SK-N-SH (cell line): ENCODE measurements around the gene DNAJB12. TPM values are rescaled to one million over a fixed set of nuclear protein-coding genes. Genes with fewer than 3 reads are reported as not detected.
A peak's percentile ranks its signal among the peaks of the same experiment; 100 is the strongest.

Experiments
- CTCF ChIA-PET: fragments of 300-600, 350-600 bp; formaldehyde crosslinking; extraction: SDS; loops from one replicate; lab custom pipeline; 2021; lab: Yijun Ruan, JAX
- POLR2A ChIA-PET: fragments of 350-600 bp; sonication (Branson Sonifier 250); formaldehyde crosslinking; extraction: SDS; loops from one replicate; lab custom pipeline; 2020; ENCODE audit warnings: antibody characterized with exemption, inconsistent platforms; lab: Yijun Ruan, JAX
- DNase-seq: peaks from one replicate; pipeline ENCODE4 v3.0.0; 2012
- H2AFZ ChIP-seq: fragments of 200-600 bp; sonication (generic); 2 replicates; pipeline ENCODE4 v1.8.1; 2016; ENCODE audit warnings: antibody characterized with exemption, mild to moderate bottlenecking, low read depth
- H3F3A ChIP-seq: fragments of 200-600 bp; sonication (generic); replicated peaks from 2 replicates; pipeline ENCODE3; 2016; ENCODE audit warnings: antibody characterized with exemption, mild to moderate bottlenecking; ENCODE audit not compliant: insufficient read depth
- H3K27ac ChIP-seq, 2 experiments: fragments of 200-500 bp in 1 of 2; fragments of 200-600 bp in 1 of 2; sonication (Bioruptor generic) in 1 of 2; sonication (generic), shearing (Covaris generic) in 1 of 2; 2 replicates each; pipeline versions ENCODE4 v1.5.1 to v1.6.1; 2014 to 2016; ENCODE audit warnings: low read depth in 2 of 2, inconsistent platforms in 1 of 2, low read length in 1 of 2, mild to moderate bottlenecking in 1 of 2, mixed read lengths in 1 of 2
- H3K27me3 ChIP-seq: fragments of 200-600 bp; sonication (generic), shearing (Covaris generic); 2 replicates; pipeline ENCODE4 v1.6.1; 2016; ENCODE audit warnings: mixed run types; ENCODE audit not compliant: insufficient read depth
- H3K36me3 ChIP-seq, 2 experiments: fragments of 200-500 bp in 1 of 2; fragments of 200-600 bp in 1 of 2; sonication (Bioruptor generic) in 1 of 2; sonication (generic) in 1 of 2; replicated peaks in 1 of 2; 2 replicates each; pipeline versions ENCODE3 to v1.5.1; 2014 to 2016; ENCODE audit warnings: low read length in 1 of 2, mild to moderate bottlenecking in 1 of 2; ENCODE audit not compliant: insufficient read depth in 2 of 2, control insufficient read depth in 1 of 2
- H3K4me1 ChIP-seq, 2 experiments: fragments of 200-500 bp in 1 of 2; fragments of 200-600 bp in 1 of 2; sonication (Bioruptor generic) in 1 of 2; sonication (generic), shearing (Covaris generic) in 1 of 2; 2 replicates each; pipeline versions ENCODE4 v1.5.1 to v1.6.1; 2014 to 2016; ENCODE audit warnings: low read depth in 1 of 2, low read length in 1 of 2, mixed run types in 1 of 2; ENCODE audit not compliant: insufficient read depth in 2 of 2, control insufficient read depth in 1 of 2
- H3K4me2 ChIP-seq: fragments of 200-600 bp; sonication (generic), shearing (Covaris generic); 2 replicates; pipeline ENCODE4 v1.6.1; 2017; ENCODE audit warnings: mixed run types
- H3K4me3 ChIP-seq, 2 experiments: fragments of 200-500 bp in 1 of 2; fragments of 200-600 bp in 1 of 2; sonication (Bioruptor generic) in 1 of 2; sonication (generic), shearing (Covaris generic) in 1 of 2; 2 replicates each; pipeline versions ENCODE4 v1.5.1 to v1.8.1; 2014 to 2016; ENCODE audit warnings: low read depth in 2 of 2, inconsistent platforms in 1 of 2, low read length in 1 of 2, mild to moderate bottlenecking in 1 of 2, mixed read lengths in 1 of 2, moderate library complexity in 1 of 2
- H3K79me2 ChIP-seq: fragments of 200-600 bp; sonication (generic); 2 replicates; pipeline ENCODE4 v1.8.1; 2017; ENCODE audit warnings: mild to moderate bottlenecking; ENCODE audit not compliant: insufficient read depth
- H3K9ac ChIP-seq: fragments of 200-600 bp; sonication (generic); 2 replicates; pipeline ENCODE4 v1.6.1; 2017; ENCODE audit warnings: mixed run types
- H3K9me2 ChIP-seq: fragments of 200-600 bp; sonication (generic); 2 replicates; pipeline ENCODE4 v1.6.1; 2017; ENCODE audit warnings: mixed run types
- H3K9me3 ChIP-seq: fragments of 200-600 bp; sonication (generic); 2 replicates; pipeline ENCODE4 v1.6.1; 2017; ENCODE audit warnings: mixed run types, mild to moderate bottlenecking, moderate library complexity
- H4K20me1 ChIP-seq: fragments of 200-600 bp; sonication (generic); 2 replicates; pipeline ENCODE4 v1.6.1; 2017; ENCODE audit warnings: mild to moderate bottlenecking, mixed run types; ENCODE audit not compliant: insufficient read depth
- ELF1 ChIP-seq: IDR thresholded peaks from 2 replicates; pipeline ENCODE4 v1.4.0; 2012
- EZH2phosphoT487 ChIP-seq: fragments of 200-600 bp; sonication (generic); IDR thresholded peaks from 2 replicates; pipeline ENCODE4 v1.6.1; 2017; ENCODE audit warnings: low read depth, mixed run types, mild to moderate bottlenecking, antibody characterized with exemption, moderate library complexity, borderline replicate concordance
- FOSL2 ChIP-seq: IDR thresholded peaks from 2 replicates; pipeline ENCODE4 v1.4.0; 2012; ENCODE audit warnings: low read depth, mild to moderate bottlenecking, moderate library complexity, borderline replicate concordance
- FOXM1 ChIP-seq: IDR thresholded peaks from 2 replicates; pipeline ENCODE4 v1.4.0; 2012; ENCODE audit warnings: low read depth, mild to moderate bottlenecking
- MAX ChIP-seq: IDR thresholded peaks from 2 replicates; pipeline ENCODE4 v1.4.0; 2012; ENCODE audit warnings: low read depth
- MXI1 ChIP-seq: IDR thresholded peaks from 2 replicates; pipeline ENCODE4 v1.6.1; 2012; ENCODE audit warnings: mild to moderate bottlenecking, low read depth, low read length, improper control_type of control experiment
- NRF1 ChIP-seq: IDR thresholded peaks from 2 replicates; pipeline ENCODE4 v1.6.1; 2012; ENCODE audit warnings: low read depth, mild to moderate bottlenecking, low read length
- POLR2AphosphoS5 ChIP-seq: IDR thresholded peaks from 2 replicates; pipeline ENCODE4 v1.6.1; 2012; ENCODE audit warnings: low read depth, low read length
- USF1 ChIP-seq: IDR thresholded peaks from 2 replicates; pipeline ENCODE4 v1.4.0; 2012; ENCODE audit warnings: low read depth, borderline replicate concordance
- USF2 ChIP-seq: fragments of 150-350 bp; IDR thresholded peaks from 2 replicates; pipeline ENCODE4 v1.6.1; 2017; ENCODE audit warnings: antibody characterized with exemption, low read length, low read depth, borderline replicate concordance
- YY1 ChIP-seq: IDR thresholded peaks from 2 replicates; pipeline ENCODE4 v1.4.0; 2012; ENCODE audit warnings: low read depth, mild to moderate bottlenecking
- WGBS: methylation state at CpG from one replicate; pipeline ENCODE4 v1.1.6; 2017; ENCODE audit warnings: low lambda C conversion rate; 5-methylcytosine and 5-hydroxymethylcytosine counted together
- polyA plus RNA-seq, 3 experiments: library from polyadenylated mRNA; depleted of rRNA; stranded (reverse); fragments of >200 nt; gene quantifications; 2 replicates each; pipeline ENCODE4 v1.2.3, GENCODE V29; 2012

Gene DNAJB12
- polyA plus RNA-seq, 1 of the 3 experiments (the other 2 are of a cell fraction): 25.8 TPM

- Histone ChIP-seq H3K4me2 (peak overlapping the region; percentile 94), H2AFZ (peak overlapping the region; percentile 84; the same call in 1 of the 2 replicates), H3K9me3 (no peaks in the 10 kb centered on the region), H3K79me2 (peaks cover 39% of the 10 kb centered on the region), H3K27ac (peak overlapping the region; percentile 99), H3K4me3 (peak overlapping the region; percentile 86 to 99), H3K27me3 (no peaks in the 10 kb centered on the region), H3K9ac (peak overlapping the region; percentile 98), H3K9me2 (no peaks in the 10 kb centered on the region)
- ChIA-PET CTCF (interaction anchor here (0.8 to 9.9 kb wide), 4 partner anchors 9 to 480 kb away, joined by 3 to 86 read pairs (median 8); no protein-coding TSS in a partner anchor), POLR2A (interaction anchor here (1.0 to 1.5 kb wide), 2 partner anchors 9 to 23 kb away, joined by 3 to 4 read pairs; no protein-coding TSS in a partner anchor)
- no peak for DNase-seq
- TF ChIP-seq FOXM1 (no peak), MAX (0 out of 2 replicates have a peak, but pooled peaks have one; percentile 1)
- TF ChIP-seq, all 33 proteins: peak for 1
- WGBS: 33% methylated on average over 7 of the region's 7 CpGs
- H3F3A ChIP-seq: peaks cover 3% of the 10 kb centered on the region
- H4K20me1 ChIP-seq: no peaks in the 10 kb centered on the region
- H3K4me1 ChIP-seq: peaks cover 9 to 15% of the 10 kb centered on the region in 2 experiments; a peak in 1 of 4 replicates
- H3K36me3 ChIP-seq: peaks cover 9 to 16% of the 10 kb centered on the region in 2 experiments
Measured at GRCh38 chr10:72355214-72355555, 466 bp upstream of the DNAJB12 start.

- ChIA-PET CTCF (interaction anchor here (1.2 to 9.9 kb wide), 4 partner anchors 11 to 458 kb away, joined by 3 to 86 read pairs (median 10); no protein-coding TSS in a partner anchor), POLR2A (interaction anchor here (0.5 to 1.6 kb wide), 4 partner anchors 10 to 306 kb away, joined by 3 to 5 read pairs (median 4); no protein-coding TSS in a partner anchor)
- Histone ChIP-seq H2AFZ (peak overlapping the region; percentile 39), H3F3A (peaks cover 3% of the 10 kb centered on the region), H3K4me1 (peaks cover 9 to 15% of the 10 kb centered on the region in 2 experiments; a peak in 1 of 4 replicates), H3K9me2 (no peaks in the 10 kb centered on the region), H3K4me2 (peak overlapping the region; percentile 94), H3K27me3 (no peaks in the 10 kb centered on the region), H3K9me3 (no peaks in the 10 kb centered on the region), H3K9ac (peak overlapping the region; percentile 98)
- DNase-seq: peak; percentile 67
- TF ChIP-seq USF2 (no peak), EZH2phosphoT487 (no peak), NRF1 (no peak), ELF1 (no peak), FOSL2 (no peak), USF1 (no peak; the same call in 1 of the 2 replicates), YY1 (0 out of 2 replicates have a peak, but pooled peaks have one; percentile 23), MXI1 (peak; percentile 57; the same call in 1 of the 2 replicates), POLR2AphosphoS5 (no peak)
- TF ChIP-seq, all 33 proteins: peak for 2
- peak overlapping the region; percentile 99 for H3K27ac ChIP-seq
- peak overlapping the region; percentile 86 to 99 for H3K4me3 ChIP-seq
- peaks cover 9 to 23% of the 10 kb centered on the region in 2 experiments for H3K36me3 ChIP-seq
- WGBS: 3% methylated on average over 20 of the region's 23 CpGs
- peaks cover 51% of the 10 kb centered on the region for H3K79me2 ChIP-seq
- no peaks in the 10 kb centered on the region for H4K20me1 ChIP-seq
Measured at GRCh38 chr10:72353965-72354355, 759 bp downstream of the DNAJB12 start.
